Neural progenitor cell (in vitro differentiated cells): ENCODE data around the gene EMC1. TPM values are rescaled to one million over a fixed set of nuclear protein-coding genes. Genes with fewer than 3 reads are reported as not detected.
"Not testable (repeated sequence)": the region's sequence is repeated elsewhere in the genome, so short reads cannot be mapped to it uniquely, and the experiment has no call there.

ENCODE experiments used
- DNase-seq: peaks from one replicate; pipeline ENCODE4 v3.0.0-alpha.2; 2016; ENCODE audit warnings: low spot score
- H2AFZ ChIP-seq: fragments of 200-600 bp; sonication (generic); replicated peaks from 2 replicates; pipeline ENCODE4 v1.6.1; 2016; ENCODE audit warnings: antibody characterized with exemption
- H3F3A ChIP-seq: fragments of 200-600 bp; sonication (generic); 2 replicates; pipeline ENCODE4 v1.6.1; 2016; ENCODE audit warnings: antibody characterized with exemption, low read depth
- H3K27ac ChIP-seq: fragments of 200-600 bp; sonication (generic); 2 replicates; pipeline ENCODE4 v1.5.1; 2016; ENCODE audit warnings: mild to moderate bottlenecking
- H3K27me3 ChIP-seq: fragments of 200-600 bp; sonication (generic); 2 replicates; pipeline ENCODE4 v1.6.1; 2016; ENCODE audit warnings: mild to moderate bottlenecking, moderate library complexity
- H3K36me3 ChIP-seq: fragments of 200-600 bp; sonication (generic); 2 replicates; pipeline ENCODE4 v1.5.1; 2016
- H3K4me1 ChIP-seq: fragments of 200-600 bp; sonication (generic); 2 replicates; pipeline ENCODE4 v1.6.1; 2016; ENCODE audit warnings: mixed run types
- H3K4me2 ChIP-seq: fragments of 200-600 bp; sonication (generic); 2 replicates; pipeline ENCODE4 v1.6.1; 2016
- H3K4me3 ChIP-seq: fragments of 200-600 bp; sonication (generic); 2 replicates; pipeline ENCODE4 v1.5.1; 2016
- H3K79me2 ChIP-seq: fragments of 200-600 bp; sonication (generic); 2 replicates; pipeline ENCODE4 v1.6.1; 2016; ENCODE audit warnings: low read depth
- H3K9ac ChIP-seq: fragments of 200-600 bp; sonication (generic); 2 replicates; pipeline ENCODE4 v1.6.1; 2016
- H3K9me3 ChIP-seq: fragments of 200-600 bp; sonication (generic); 2 replicates; pipeline ENCODE4 v1.5.1; 2016; ENCODE audit warnings: low read depth
- H4K20me1 ChIP-seq: fragments of 200-600 bp; sonication (generic); 2 replicates; pipeline ENCODE4 v1.6.1; 2016; ENCODE audit warnings: low read depth
- H3K27ac Mint-ChIP-seq: 3 replicates; pipeline ENCODE4 v1.8.0; 2021; ENCODE audit warnings: mixed read lengths
- H3K27me3 Mint-ChIP-seq: 2 replicates; pipeline ENCODE4 v1.8.0; 2022; ENCODE audit warnings: low read depth, mild to moderate bottlenecking, inconsistent platforms, moderate library complexity, mixed read lengths; ENCODE audit not compliant: insufficient read depth
- H3K36me3 Mint-ChIP-seq: 3 replicates; pipeline ENCODE4 v1.8.0; 2021; ENCODE audit warnings: mixed read lengths
- H3K4me1 Mint-ChIP-seq: 3 replicates; pipeline ENCODE4 v1.8.0; 2021; ENCODE audit warnings: mixed read lengths
- H3K4me3 Mint-ChIP-seq: 3 replicates; pipeline ENCODE4 v1.8.0; 2021; ENCODE audit warnings: mild to moderate bottlenecking, moderate library complexity, mixed read lengths
- H3K9me3 Mint-ChIP-seq: 3 replicates; pipeline ENCODE4 v1.8.0; 2020; ENCODE audit warnings: mixed read lengths
- EZH2 ChIP-seq: fragments of 200-600 bp; sonication (generic); IDR thresholded peaks from 2 replicates; pipeline ENCODE4 v1.6.1; 2017; ENCODE audit warnings: antibody characterized with exemption, mild to moderate bottlenecking, moderate library complexity
- EZH2phosphoT487 ChIP-seq: fragments of 200-600 bp; sonication (generic); IDR thresholded peaks from 2 replicates; pipeline ENCODE4 v1.6.1; 2017; ENCODE audit warnings: antibody characterized with exemption
- total RNA-seq: library from RNA; depleted of rRNA; stranded (reverse); fragments of >200 nt; gene quantifications from 2 replicates; pipeline ENCODE4 v1.2.3, GENCODE V29; 2015; ENCODE audit warnings: low replicate concordance
- TF ChIP-seq, protein P1 (sequence below): fragments of 200-600 bp; sonication (generic); IDR thresholded peaks from 2 replicates; pipeline ENCODE4 v1.5.1; 2017; ENCODE audit warnings: antibody characterized with exemption, mild to moderate bottlenecking

Gene EMC1
- total RNA-seq, 1 donor from 2014 or later, result 32.6 TPM

GRCh38 chr1:19284881-19285280 is 33.6 kb upstream of the EMC1 start:
- H3K27me3 ChIP-seq, result peaks cover 25% of the 10 kb centered on the region
- no peaks in the 10 kb centered on the region for H3K36me3 ChIP-seq
- H2AFZ ChIP-seq, result no peak overlapping the region
- Mint-ChIP-seq H3K36me3 (peaks cover 16% of the 10 kb centered on the region), H3K9me3 (no peaks in the 10 kb centered on the region), H3K4me1 (peaks cover 3% of the 10 kb centered on the region), H3K27me3 (peaks cover 5% of the 10 kb centered on the region), H3K27ac (no peak overlapping the region), H3K4me3 (no peak overlapping the region)
- H3K27ac ChIP-seq, result no peak overlapping the region
- peaks cover 5% of the 10 kb centered on the region for H3K4me1 ChIP-seq
- no peak for TF ChIP-seq EZH2
- TF ChIP-seq EZH2phosphoT487, result no peak
- TF ChIP-seq, protein P1, sequence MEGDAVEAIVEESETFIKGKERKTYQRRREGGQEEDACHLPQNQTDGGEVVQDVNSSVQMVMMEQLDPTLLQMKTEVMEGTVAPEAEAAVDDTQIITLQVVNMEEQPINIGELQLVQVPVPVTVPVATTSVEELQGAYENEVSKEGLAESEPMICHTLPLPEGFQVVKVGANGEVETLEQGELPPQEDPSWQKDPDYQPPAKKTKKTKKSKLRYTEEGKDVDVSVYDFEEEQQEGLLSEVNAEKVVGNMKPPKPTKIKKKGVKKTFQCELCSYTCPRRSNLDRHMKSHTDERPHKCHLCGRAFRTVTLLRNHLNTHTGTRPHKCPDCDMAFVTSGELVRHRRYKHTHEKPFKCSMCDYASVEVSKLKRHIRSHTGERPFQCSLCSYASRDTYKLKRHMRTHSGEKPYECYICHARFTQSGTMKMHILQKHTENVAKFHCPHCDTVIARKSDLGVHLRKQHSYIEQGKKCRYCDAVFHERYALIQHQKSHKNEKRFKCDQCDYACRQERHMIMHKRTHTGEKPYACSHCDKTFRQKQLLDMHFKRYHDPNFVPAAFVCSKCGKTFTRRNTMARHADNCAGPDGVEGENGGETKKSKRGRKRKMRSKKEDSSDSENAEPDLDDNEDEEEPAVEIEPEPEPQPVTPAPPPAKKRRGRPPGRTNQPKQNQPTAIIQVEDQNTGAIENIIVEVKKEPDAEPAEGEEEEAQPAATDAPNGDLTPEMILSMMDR, result no peak
- H3K4me2 ChIP-seq, result no peak overlapping the region
- no peak for DNase-seq
- H4K20me1 ChIP-seq, result peaks cover 5% of the 10 kb centered on the region
- no peaks in the 10 kb centered on the region for H3K79me2 ChIP-seq
- no peak overlapping the region for H3K9ac ChIP-seq
- H3K4me3 ChIP-seq, result no peak overlapping the region
- peaks cover 4% of the 10 kb centered on the region for H3F3A ChIP-seq
- no peaks in the 10 kb centered on the region for H3K9me3 ChIP-seq

- no peak for DNase-seq
- no peaks in the 10 kb centered on the region for H3K9me3 ChIP-seq
- H3K4me1 ChIP-seq, result peaks cover under 1% of the 10 kb centered on the region
- no peak overlapping the region for H3K4me2 ChIP-seq
- H3K79me2 ChIP-seq, result no peaks in the 10 kb centered on the region
- H3K4me3 ChIP-seq, result no peak overlapping the region
- TF ChIP-seq EZH2phosphoT487, result no peak
- TF ChIP-seq, protein P1, result no peak
- TF ChIP-seq EZH2, result no peak
- peaks cover 1% of the 10 kb centered on the region for H3F3A ChIP-seq
- H3K27me3 ChIP-seq, result peaks cover 15% of the 10 kb centered on the region
- no peaks in the 10 kb centered on the region for H3K9me3 Mint-ChIP-seq
- H3K9ac ChIP-seq, result no peak overlapping the region
- H4K20me1 ChIP-seq, result no peaks in the 10 kb centered on the region
- H3K4me3 Mint-ChIP-seq, result no peak overlapping the region
- peaks cover 2% of the 10 kb centered on the region for H3K27me3 Mint-ChIP-seq
- no peak overlapping the region for H3K27ac ChIP-seq
- H3K36me3 ChIP-seq, result no peaks in the 10 kb centered on the region
- H3K36me3 Mint-ChIP-seq, result peaks cover 8% of the 10 kb centered on the region
- H3K27ac Mint-ChIP-seq, result no peak overlapping the region
- no peaks in the 10 kb centered on the region for H3K4me1 Mint-ChIP-seq
- no peak overlapping the region for H2AFZ ChIP-seq
Measured at GRCh38 chr1:19283891-19284290, 32.6 kb upstream of the EMC1 start.

DNA sequence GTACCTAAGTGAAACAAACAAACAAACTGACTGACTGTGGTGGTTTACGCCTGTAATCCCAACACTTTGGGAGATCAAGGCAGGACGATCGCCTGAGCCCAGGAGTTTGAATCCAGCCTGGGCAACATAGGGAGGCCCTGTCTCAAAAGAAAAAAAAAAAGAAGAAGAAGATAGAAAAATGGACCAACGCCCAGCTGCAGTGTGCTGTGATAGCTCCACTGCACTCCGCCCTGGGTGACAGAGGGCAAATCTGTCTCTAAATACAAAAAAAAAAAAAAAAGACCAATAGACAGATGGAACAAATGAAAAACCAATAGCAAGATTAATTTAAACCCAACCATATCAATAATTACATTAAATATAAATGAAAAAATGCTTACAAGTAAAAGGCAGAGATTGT is 23.3 kb upstream of the EMC1 start:
- Histone ChIP-seq H3K4me1 (no peaks in the 10 kb centered on the region), H3K4me3 (no peak overlapping the region), H3F3A (no peaks in the 10 kb centered on the region), H3K36me3 (no peaks in the 10 kb centered on the region), H2AFZ (no peak overlapping the region), H3K79me2 (no peaks in the 10 kb centered on the region), H3K27ac (no peak overlapping the region), H3K4me2 (no peak overlapping the region), H3K9me3 (no peaks in the 10 kb centered on the region), H4K20me1 (no peaks in the 10 kb centered on the region), H3K27me3 (no peaks in the 10 kb centered on the region), H3K9ac (no peak overlapping the region)
- DNase-seq, result no peak
- Mint-ChIP-seq H3K4me3 (no peak overlapping the region), H3K9me3 (no peaks in the 10 kb centered on the region), H3K36me3 (peaks cover 2% of the 10 kb centered on the region), H3K27me3 (no peaks in the 10 kb centered on the region), H3K4me1 (no peaks in the 10 kb centered on the region), H3K27ac (no peak overlapping the region)
- TF ChIP-seq EZH2phosphoT487 (no peak), EZH2 (no peak)
- TF ChIP-seq, protein P1, result no peak

- not testable (repeated sequence) for H3K36me3 Mint-ChIP-seq, H3K4me1 Mint-ChIP-seq, H3K4me1 ChIP-seq, H3K4me3 ChIP-seq, H3K36me3 ChIP-seq, H2AFZ ChIP-seq, H3K4me3 Mint-ChIP-seq, H3K27ac ChIP-seq, H3K9me3 ChIP-seq, H4K20me1 ChIP-seq, H3K9ac ChIP-seq, H3K27ac Mint-ChIP-seq, H3F3A ChIP-seq, H3K9me3 Mint-ChIP-seq, H3K79me2 ChIP-seq, H3K4me2 ChIP-seq, DNase-seq, H3K27me3 Mint-ChIP-seq, H3K27me3 ChIP-seq
Measured at GRCh38 chr1:19273844-19274531, 22.7 kb upstream of the EMC1 start.
